HG02943 (cell line): ENCODE results near the gene SNX27.
"Not testable (repeated sequence)": the region's sequence is repeated elsewhere in the genome, so short reads cannot be mapped to it uniquely, and the experiment has no call there.

Experiments used
- ATAC-seq: cut with Tn5 transposase; IDR thresholded peaks from one replicate; pipeline ENCODE4 v1.9.1; 2021; ENCODE audit warnings: mild to moderate bottlenecking, low read depth, moderate library complexity; ENCODE audit not compliant: unreplicated experiment

SNX27 gene

GRCh38 chr1:151596166-151596953 lies 15.5 kb upstream of the SNX27 start:
- no peak for ATAC-seq

DNA sequence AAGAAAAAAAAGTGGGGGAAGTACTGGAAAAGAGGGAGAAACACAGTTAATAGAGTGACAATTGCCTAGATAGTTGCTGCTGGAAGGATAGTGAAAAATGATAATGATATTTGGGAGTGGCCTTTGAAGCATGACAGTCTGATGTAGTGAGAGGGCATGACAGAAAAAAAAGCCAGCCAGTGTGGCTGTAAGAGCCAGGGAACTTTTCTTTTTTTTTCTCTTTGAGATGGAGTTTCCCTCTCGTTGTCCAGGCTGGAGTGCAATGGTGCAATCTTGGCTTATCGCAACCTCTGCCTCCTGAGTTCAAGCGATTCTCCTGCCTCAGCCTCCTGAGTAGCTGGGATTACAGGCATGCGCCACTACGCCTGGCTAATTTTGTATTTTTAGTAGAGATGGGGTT lies 9.3 kb upstream of the SNX27 start:
- ATAC-seq: not testable (repeated sequence)

DNA sequence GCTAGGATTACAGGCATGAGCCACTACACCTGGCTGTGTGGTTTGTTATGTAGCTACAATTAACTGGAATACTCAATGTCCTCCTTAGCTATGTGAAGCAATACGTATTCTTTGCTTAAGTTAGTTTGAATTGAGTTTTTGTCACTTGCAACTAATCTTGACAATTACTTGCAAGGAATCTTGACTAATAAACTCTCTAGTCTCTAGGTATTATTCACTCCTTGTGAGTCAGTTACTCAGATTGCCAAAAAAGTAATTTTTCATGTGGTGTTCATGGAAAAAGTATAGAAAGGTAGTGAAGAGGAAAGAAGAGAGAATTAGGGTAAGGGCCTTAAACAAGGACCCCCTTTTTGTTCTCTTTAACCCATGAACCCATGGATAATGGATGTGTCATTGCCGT lies 7.6 kb upstream of the SNX27 start:
- ATAC-seq: no peak

DNA sequence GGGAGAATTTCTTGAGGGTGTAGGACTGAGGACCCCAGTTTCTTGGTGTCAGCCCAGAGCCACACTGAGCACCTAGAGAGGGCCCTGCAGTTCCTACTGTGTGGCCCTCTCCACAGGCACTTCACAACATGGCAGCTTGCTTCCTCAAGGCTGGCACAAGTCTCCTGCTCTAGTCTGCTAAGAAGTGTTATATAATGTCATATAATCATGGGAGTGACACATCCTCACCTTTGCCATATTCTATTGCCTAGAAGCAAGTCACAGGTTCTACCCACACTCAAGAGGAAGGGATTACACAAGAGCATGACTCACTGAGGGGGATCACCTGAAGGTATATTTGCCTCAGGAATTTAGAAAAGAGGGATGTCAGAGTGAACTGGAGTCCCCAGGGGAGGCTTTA lies 5.5 kb upstream of the SNX27 start:
- no peak for ATAC-seq

DNA sequence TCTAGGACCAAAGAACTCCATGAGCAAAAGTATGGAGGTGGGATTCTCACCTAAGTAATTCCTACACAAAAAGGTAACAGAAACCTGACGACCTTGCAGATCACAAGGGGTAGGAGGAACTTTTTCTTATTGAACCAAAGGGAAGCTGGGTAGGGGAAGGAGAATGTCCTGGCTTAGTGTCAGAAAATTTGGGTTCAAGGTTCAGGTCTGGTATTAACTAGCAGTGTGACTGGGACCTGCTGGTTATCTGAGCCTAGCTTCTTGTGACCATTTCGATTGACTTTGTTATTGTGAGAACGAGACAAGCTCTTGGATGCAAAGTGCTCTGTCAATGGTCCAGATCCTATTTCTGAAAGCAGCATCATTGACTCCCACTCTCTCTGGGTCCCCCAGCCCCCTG lies 5.0 kb upstream of the SNX27 start:
- no peak for ATAC-seq

- no peak for ATAC-seq
Observed at GRCh38 chr1:151610142-151610541, 1.7 kb upstream of the SNX27 start.

DNA sequence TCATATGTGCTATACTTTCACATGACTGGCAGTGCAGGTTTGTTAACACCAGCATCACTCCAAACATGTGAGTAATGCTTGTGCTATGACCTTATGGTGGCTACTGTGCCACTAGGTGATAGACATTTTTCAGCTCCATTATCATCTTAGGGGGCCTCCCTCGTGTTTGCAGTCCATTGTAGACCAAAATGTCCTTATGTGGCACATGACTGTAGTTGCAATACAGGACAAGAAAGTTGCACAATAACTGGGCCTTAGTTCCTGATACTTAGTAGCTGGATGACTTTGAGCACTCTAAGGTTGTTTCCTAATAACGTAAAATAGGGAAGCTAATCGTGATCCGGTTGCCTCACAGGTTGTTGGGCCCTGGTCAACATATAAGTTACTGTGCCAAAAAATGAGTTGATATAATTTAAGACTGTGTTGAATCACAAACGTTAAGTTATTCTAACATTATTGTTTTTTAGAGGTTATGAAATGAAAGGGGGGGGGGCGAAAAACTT lies 511 bp upstream of the SNX27 start:
- no peak for ATAC-seq

GRCh38 chr1:151612501-151613281 lies 841 bp downstream of the SNX27 start:
- peak; percentile 21 for ATAC-seq

- no peak for ATAC-seq
Observed at GRCh38 chr1:151613282-151613780, 1.5 kb downstream of the SNX27 start.

GRCh38 chr1:151615711-151616504 lies 4.1 kb downstream of the SNX27 start:
- ATAC-seq: no peak

- no peak for ATAC-seq
Observed at GRCh38 chr1:151616505-151616849, 4.6 kb downstream of the SNX27 start.

DNA sequence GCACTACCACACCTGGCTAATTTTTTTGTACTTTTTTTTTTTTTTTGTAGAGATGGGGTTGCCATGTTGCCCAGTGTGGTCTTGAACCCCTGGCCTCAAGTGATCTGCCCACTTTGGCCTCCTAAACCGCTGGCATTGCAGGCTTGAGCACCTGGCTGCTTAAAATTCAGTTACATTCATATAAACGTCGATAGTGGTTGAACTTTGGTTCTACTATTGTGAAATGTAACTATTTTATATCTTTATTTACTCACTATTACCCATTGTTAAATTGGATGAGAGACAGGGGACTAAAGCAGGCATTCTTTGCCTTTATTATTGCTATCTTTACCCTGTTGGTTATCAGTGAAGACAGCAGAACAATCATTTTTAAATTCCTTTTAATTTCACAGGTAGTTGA lies 6.2 kb downstream of the SNX27 start:
- no peak for ATAC-seq

- no peak for ATAC-seq
Observed at GRCh38 chr1:151618470-151618869, 6.6 kb downstream of the SNX27 start.

GRCh38 chr1:151618996-151619395 lies 7.1 kb downstream of the SNX27 start:
- ATAC-seq: not testable (repeated sequence)

DNA sequence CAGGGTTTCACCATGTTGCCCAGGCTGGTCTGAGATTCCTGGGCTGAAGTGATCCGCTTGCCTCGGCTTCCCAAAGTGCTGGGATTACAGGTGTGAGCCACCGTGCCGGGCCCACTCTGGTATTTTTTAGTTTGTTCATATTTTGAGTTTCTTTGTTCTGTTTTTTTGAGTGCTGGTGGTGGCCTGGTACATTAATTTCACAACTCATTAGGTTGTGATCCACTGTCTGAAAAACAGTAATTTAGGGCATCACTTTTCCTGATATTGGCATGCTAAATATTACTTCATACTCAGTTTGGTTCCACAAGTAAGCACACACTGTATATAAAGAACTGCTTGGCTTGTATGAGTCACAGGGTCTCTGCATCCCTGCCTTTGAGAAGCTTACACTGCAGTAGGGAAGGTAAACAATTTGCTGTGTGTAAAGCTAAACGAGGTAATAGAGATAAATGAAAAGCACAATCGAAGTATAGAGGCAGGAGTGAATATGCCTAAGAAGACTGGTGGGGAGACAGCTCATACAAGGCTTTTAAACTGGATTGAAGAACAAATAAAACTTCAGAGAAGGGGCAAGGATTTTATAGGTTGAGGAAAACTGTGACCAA lies 7.7 kb downstream of the SNX27 start:
- ATAC-seq: no peak

DNA sequence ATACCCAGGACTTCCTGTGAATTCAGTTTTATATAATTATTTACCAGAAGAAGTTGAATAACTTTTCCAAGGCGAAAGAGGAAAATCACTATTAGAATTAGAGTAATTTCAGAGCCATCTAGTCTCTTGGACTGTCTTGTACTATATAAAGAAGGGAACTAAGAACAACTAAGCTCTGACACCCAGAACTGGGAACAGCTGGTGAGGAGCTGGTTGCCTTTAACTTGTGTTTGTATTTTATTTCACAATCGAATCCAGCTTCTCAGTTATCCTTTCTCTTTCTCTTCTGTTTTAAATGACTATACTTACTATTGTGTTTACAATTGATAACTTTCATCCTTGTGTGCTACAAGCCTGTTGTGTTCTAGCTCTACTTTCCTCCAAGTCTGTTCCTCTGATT lies 8.4 kb downstream of the SNX27 start:
- ATAC-seq: no peak

DNA sequence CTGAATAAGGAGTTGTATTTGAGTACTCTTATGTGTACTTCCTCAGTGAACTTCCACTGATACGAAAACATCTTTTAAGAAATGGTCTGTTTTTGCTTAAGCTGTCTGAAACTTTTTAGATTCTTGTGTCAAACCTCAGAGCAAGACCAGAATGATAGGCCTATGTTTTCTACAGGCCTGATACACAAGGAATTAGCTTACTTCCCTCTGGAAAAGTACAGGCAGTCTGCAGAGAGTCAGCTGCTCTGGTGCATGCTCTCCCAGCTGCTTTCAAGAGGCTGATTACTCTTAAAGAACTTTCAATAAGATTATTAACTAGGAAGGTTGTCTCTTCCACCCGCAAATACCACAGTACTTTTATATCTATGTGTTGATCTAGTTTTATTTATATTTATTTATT lies 9.5 kb downstream of the SNX27 start:
- no peak for ATAC-seq

- ATAC-seq: no peak
Observed at GRCh38 chr1:151624783-151625182, 12.9 kb downstream of the SNX27 start.

- no peak for ATAC-seq
Observed at GRCh38 chr1:151626740-151627334, 15.0 kb downstream of the SNX27 start.

GRCh38 chr1:151629278-151629677 lies 17.4 kb downstream of the SNX27 start:
- no peak for ATAC-seq
